OCI-LY7 (cell line): ENCODE results near the gene GNRH2. TPM values are rescaled to one million over a fixed set of nuclear protein-coding genes. Genes with fewer than 3 reads are reported as not detected.

Experiments used
- BruUV-seq: library from RNA; stranded (reverse); fragments of 400-500 nt; replicated peaks from 2 replicates; lab custom pipeline; 2021; lab: Mats Ljungman, UMichigan
- CTCF ChIA-PET: fragments of 300-600 bp; sonication (Branson Sonifier 250); formaldehyde crosslinking; loops from one replicate; lab custom pipeline; 2022; ENCODE audit warnings: antibody characterized with exemption; ENCODE audit not compliant: unreplicated experiment; lab: Charles Lee
- POLR2A ChIA-PET: fragments of 300-600 bp; sonication (Branson Sonifier 250); formaldehyde crosslinking; loops from one replicate; lab custom pipeline; 2022; ENCODE audit warnings: antibody characterized with exemption; lab: Charles Lee
- DNase-seq: peaks from one replicate; pipeline ENCODE4 v3.0.0-alpha.2; 2015; ENCODE audit warnings: low spot score
- H2AFZ ChIP-seq: fragments of 200-600 bp; sonication (generic), shearing (Covaris generic); 2 replicates; pipeline ENCODE4 v1.6.1; 2014; ENCODE audit warnings: mild to moderate bottlenecking, antibody characterized with exemption, low read length, moderate library complexity
- H3K27ac ChIP-seq: fragments of 200-600 bp; sonication (generic); 2 replicates; pipeline ENCODE4 v1.5.1; 2014; ENCODE audit warnings: mixed run types, low read depth, mild to moderate bottlenecking, moderate library complexity, low read length, inconsistent platforms; ENCODE audit not compliant: poor library complexity, severe bottlenecking
- H3K36me3 ChIP-seq: fragments of 200-600 bp; sonication (generic); 2 replicates; pipeline ENCODE4 v1.6.1; 2014; ENCODE audit warnings: mild to moderate bottlenecking, antibody characterized with exemption, low read length, moderate library complexity, mixed read lengths; ENCODE audit not compliant: insufficient read depth
- H3K4me1 ChIP-seq: fragments of 200-600 bp; sonication (generic); 2 replicates; pipeline ENCODE4 v1.5.1; 2014; ENCODE audit warnings: mild to moderate bottlenecking, low read length; ENCODE audit not compliant: insufficient read depth, poor library complexity, severe bottlenecking
- H3K4me2 ChIP-seq: fragments of 200-600 bp; sonication (generic); 2 replicates; pipeline ENCODE4 v1.6.1; 2014; ENCODE audit warnings: mild to moderate bottlenecking, low read length
- H3K4me3 ChIP-seq: fragments of 200-600 bp; sonication (generic); 2 replicates; pipeline ENCODE4 v1.5.1; 2014; ENCODE audit warnings: mild to moderate bottlenecking, low read depth, low read length; ENCODE audit not compliant: poor library complexity, severe bottlenecking
- H3K79me2 ChIP-seq: fragments of 200-600 bp; sonication (generic); 2 replicates; pipeline ENCODE4 v1.6.1; 2016; ENCODE audit warnings: low read depth, mild to moderate bottlenecking, low read length, moderate library complexity, mixed read lengths; ENCODE audit not compliant: insufficient read depth
- H3K9me2 ChIP-seq: fragments of 200-600 bp; sonication (generic); 2 replicates; pipeline ENCODE4 v1.6.1; 2016; ENCODE audit warnings: mild to moderate bottlenecking, low read length, mixed read lengths; ENCODE audit not compliant: insufficient read depth
- H3K9me3 ChIP-seq: fragments of 200-600 bp; sonication (generic); 2 replicates; pipeline ENCODE4 v1.6.1; 2014; ENCODE audit warnings: mild to moderate bottlenecking, mixed run types, low read length, mixed read lengths
- H4K20me1 ChIP-seq: fragments of 200-600 bp; sonication (generic); 2 replicates; pipeline ENCODE4 v1.6.1; 2014; ENCODE audit warnings: mild to moderate bottlenecking, antibody characterized with exemption, low read length, moderate library complexity, mixed read lengths; ENCODE audit not compliant: insufficient read depth
- CTCF ChIP-seq: fragments of 200-600 bp; sonication (generic); conservative IDR thresholded peaks from 2 replicates; pipeline ENCODE4 v1.5.1; 2014; ENCODE audit warnings: mild to moderate bottlenecking, antibody characterized with exemption, low read length, moderate library complexity, mixed read lengths
- EZH2phosphoT487 ChIP-seq: fragments of 200-600 bp; sonication (generic); IDR thresholded peaks from 2 replicates; pipeline ENCODE4 v1.6.1; 2018; ENCODE audit warnings: low read depth, borderline replicate concordance, mild to moderate bottlenecking, mixed run types, antibody characterized with exemption, low read length, moderate library complexity, mixed read lengths
- intact Hi-C: fragments of 100-400 bp; cut with micrococcal nuclease; formaldehyde crosslinking; loops from one replicate; pipeline ENCODE4 v1.10.0; 2022; ENCODE audit not compliant: unreplicated experiment
- total RNA-seq, 2 experiments: library from RNA; depleted of rRNA in 1 of 2; stranded (reverse); fragments of >200 nt in 1 of 2; shearing (Covaris generic) in 1 of 2; gene quantifications; 2 replicates each; pipeline ENCODE4 v1.2.3, GENCODE V29; 2014 to 2022

GNRH2 gene
- total RNA-seq, 2 experiments from 2014 or later = 0.44 to 0.61 TPM

DNA sequence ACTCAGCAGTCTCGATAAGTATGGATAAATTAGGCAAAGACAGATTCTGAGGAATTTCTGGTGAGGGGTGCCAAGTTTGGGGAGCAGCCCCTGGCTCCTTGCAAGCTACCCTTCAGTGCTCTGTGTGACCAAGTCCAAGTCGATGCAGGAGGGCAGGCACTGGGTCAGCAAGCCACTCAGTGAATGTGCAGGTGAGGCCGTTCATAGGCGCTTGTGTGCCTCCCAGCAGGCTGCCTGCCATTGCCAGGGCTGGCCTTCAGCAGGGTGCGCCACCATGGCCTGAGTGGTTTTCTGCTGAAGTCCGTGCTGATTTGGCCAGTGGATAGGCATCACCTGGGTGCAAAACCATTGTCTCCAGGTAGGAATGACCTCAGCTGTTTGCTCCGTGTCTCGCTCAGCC lies 3.3 kb upstream of the GNRH2 start:
- H3K36me3 ChIP-seq = peaks cover 43% of the 10 kb centered on the region
- peaks cover 3% of the 10 kb centered on the region for H3K4me1 ChIP-seq
- DNase-seq = no peak
- H3K79me2 ChIP-seq = no peaks in the 10 kb centered on the region
- H3K4me2 ChIP-seq = no peak overlapping the region
- H2AFZ ChIP-seq = no peak overlapping the region
- ChIA-PET CTCF (no interaction called here), POLR2A (no interaction called here)
- intact Hi-C loops = no loop called here
- no peaks in the 10 kb centered on the region for H3K9me2 ChIP-seq
- no peaks in the 10 kb centered on the region for H4K20me1 ChIP-seq
- H3K4me3 ChIP-seq = no peak overlapping the region
- H3K9me3 ChIP-seq = no peaks in the 10 kb centered on the region
- no peak for TF ChIP-seq EZH2phosphoT487
- TF ChIP-seq CTCF = no peak
- no peak overlapping the region for H3K27ac ChIP-seq
- BruUV-seq = no TSS peak

- Histone ChIP-seq H3K4me1 (peaks cover 10% of the 10 kb centered on the region), H2AFZ (no peak overlapping the region), H3K4me3 (no peak overlapping the region), H3K9me2 (no peaks in the 10 kb centered on the region), H3K27ac (no peak overlapping the region), H3K4me2 (no peak overlapping the region), H3K79me2 (peaks cover 6% of the 10 kb centered on the region), H4K20me1 (no peaks in the 10 kb centered on the region), H3K36me3 (peaks cover 25% of the 10 kb centered on the region), H3K9me3 (no peaks in the 10 kb centered on the region)
- intact Hi-C loops = no loop called here
- CTCF ChIA-PET = no interaction called here
- POLR2A ChIA-PET = interaction anchor here (0.6 kb wide), 1 partner anchor 14 kb away, joined by 6 read pairs; no protein-coding TSS in a partner anchor
- no TSS peak for BruUV-seq
- no peak for TF ChIP-seq CTCF
- no peak for TF ChIP-seq EZH2phosphoT487
- no peak for DNase-seq
These were observed 1.5 kb upstream of the GNRH2 start for GRCh38 chr20:3041854-3042409.

DNA sequence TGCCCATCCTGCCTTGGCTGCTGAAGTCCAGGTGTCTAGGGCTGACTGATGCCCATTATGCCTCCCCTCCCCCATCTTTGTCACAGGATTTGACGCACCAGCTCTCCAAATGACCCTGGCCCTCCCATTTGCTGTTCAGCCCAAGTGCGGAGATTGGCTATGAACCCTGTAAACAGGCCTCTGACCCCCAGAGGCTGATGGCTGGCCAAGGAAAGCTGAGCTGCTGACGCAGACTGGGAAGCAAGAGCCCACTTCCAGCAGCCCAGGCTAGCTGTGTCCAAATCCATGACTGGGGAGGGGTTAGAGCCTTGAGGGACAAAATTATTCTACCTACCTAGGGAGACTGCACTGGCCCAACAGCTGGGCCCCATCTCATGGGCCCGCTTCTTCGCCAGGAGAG lies 797 bp upstream of the GNRH2 start:
- Histone ChIP-seq H4K20me1 (no peaks in the 10 kb centered on the region), H3K9me2 (no peaks in the 10 kb centered on the region), H3K4me3 (no peak overlapping the region), H2AFZ (no peak overlapping the region), H3K9me3 (no peaks in the 10 kb centered on the region), H3K27ac (no peak overlapping the region), H3K79me2 (peaks cover 13% of the 10 kb centered on the region), H3K4me2 (no peak overlapping the region), H3K4me1 (peaks cover 13% of the 10 kb centered on the region), H3K36me3 (peaks cover 21% of the 10 kb centered on the region)
- TF ChIP-seq CTCF (no peak), EZH2phosphoT487 (no peak)
- intact Hi-C loops = no loop called here
- DNase-seq = no peak
- no TSS peak for BruUV-seq
- POLR2A ChIA-PET = interaction anchor here (0.6 kb wide), 1 partner anchor 13 kb away, joined by 6 read pairs; no protein-coding TSS in a partner anchor
- CTCF ChIA-PET = no interaction called here
